Panc1 (cell line): ENCODE measurements around the gene SLC16A1.

Source experiments
- POLR2AphosphoS5 ChIP-seq: IDR thresholded peaks from 2 replicates; pipeline ENCODE4 v1.6.1; 2012; ENCODE audit warnings: mild to moderate bottlenecking, low read depth, low read length, moderate library complexity
- SIN3A ChIP-seq: IDR thresholded peaks from 2 replicates; pipeline ENCODE4 v1.6.1; 2012; ENCODE audit warnings: low read depth, mild to moderate bottlenecking, low read length, moderate library complexity, borderline replicate concordance; ENCODE audit not compliant: insufficient read depth
- TCF7L2 ChIP-seq: IDR thresholded peaks from 2 replicates; pipeline ENCODE4 v1.6.1; 2011; ENCODE audit warnings: mild to moderate bottlenecking, low read depth, low read length, inconsistent platforms
- TF ChIP-seq, protein P1 (sequence below): fragments of 450-650 bp; IDR thresholded peaks from 2 replicates; pipeline ENCODE4 v1.5.1; 2017; ENCODE audit warnings: mild to moderate bottlenecking
- TF ChIP-seq, protein P2 (sequence below), 2 experiments: IDR thresholded peaks; 2 replicates each; pipeline ENCODE4 v1.6.1; 2011 to 2012; ENCODE audit warnings: low read depth in 2 of 2, control low read depth in 1 of 2, low read length in 1 of 2, mild to moderate bottlenecking in 1 of 2, moderate library complexity in 1 of 2; ENCODE audit not compliant: insufficient read depth in 1 of 2

DNA sequence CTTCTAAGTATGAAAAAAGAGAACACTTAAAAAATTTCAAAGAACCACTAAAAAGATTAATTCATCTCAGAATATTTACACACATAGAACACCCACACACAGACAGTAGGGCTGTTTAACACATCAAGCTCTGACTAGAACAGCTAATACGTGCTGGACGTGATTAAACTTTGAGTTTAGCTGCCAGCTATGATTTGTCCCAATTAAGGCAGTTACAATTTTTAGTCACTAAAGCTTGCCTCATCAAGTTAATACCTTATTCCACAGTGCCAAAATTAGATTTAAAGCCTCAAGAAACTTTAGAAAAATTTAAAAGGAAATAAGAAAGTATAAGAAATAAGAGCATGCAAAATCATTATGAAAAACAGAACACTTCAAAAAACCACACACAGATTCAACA lies 18.9 kb downstream of the SLC16A1 start:
- TF ChIP-seq, protein P1, sequence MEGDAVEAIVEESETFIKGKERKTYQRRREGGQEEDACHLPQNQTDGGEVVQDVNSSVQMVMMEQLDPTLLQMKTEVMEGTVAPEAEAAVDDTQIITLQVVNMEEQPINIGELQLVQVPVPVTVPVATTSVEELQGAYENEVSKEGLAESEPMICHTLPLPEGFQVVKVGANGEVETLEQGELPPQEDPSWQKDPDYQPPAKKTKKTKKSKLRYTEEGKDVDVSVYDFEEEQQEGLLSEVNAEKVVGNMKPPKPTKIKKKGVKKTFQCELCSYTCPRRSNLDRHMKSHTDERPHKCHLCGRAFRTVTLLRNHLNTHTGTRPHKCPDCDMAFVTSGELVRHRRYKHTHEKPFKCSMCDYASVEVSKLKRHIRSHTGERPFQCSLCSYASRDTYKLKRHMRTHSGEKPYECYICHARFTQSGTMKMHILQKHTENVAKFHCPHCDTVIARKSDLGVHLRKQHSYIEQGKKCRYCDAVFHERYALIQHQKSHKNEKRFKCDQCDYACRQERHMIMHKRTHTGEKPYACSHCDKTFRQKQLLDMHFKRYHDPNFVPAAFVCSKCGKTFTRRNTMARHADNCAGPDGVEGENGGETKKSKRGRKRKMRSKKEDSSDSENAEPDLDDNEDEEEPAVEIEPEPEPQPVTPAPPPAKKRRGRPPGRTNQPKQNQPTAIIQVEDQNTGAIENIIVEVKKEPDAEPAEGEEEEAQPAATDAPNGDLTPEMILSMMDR, result no peak
- TF ChIP-seq POLR2AphosphoS5, result no peak
- TF ChIP-seq, protein P2, sequence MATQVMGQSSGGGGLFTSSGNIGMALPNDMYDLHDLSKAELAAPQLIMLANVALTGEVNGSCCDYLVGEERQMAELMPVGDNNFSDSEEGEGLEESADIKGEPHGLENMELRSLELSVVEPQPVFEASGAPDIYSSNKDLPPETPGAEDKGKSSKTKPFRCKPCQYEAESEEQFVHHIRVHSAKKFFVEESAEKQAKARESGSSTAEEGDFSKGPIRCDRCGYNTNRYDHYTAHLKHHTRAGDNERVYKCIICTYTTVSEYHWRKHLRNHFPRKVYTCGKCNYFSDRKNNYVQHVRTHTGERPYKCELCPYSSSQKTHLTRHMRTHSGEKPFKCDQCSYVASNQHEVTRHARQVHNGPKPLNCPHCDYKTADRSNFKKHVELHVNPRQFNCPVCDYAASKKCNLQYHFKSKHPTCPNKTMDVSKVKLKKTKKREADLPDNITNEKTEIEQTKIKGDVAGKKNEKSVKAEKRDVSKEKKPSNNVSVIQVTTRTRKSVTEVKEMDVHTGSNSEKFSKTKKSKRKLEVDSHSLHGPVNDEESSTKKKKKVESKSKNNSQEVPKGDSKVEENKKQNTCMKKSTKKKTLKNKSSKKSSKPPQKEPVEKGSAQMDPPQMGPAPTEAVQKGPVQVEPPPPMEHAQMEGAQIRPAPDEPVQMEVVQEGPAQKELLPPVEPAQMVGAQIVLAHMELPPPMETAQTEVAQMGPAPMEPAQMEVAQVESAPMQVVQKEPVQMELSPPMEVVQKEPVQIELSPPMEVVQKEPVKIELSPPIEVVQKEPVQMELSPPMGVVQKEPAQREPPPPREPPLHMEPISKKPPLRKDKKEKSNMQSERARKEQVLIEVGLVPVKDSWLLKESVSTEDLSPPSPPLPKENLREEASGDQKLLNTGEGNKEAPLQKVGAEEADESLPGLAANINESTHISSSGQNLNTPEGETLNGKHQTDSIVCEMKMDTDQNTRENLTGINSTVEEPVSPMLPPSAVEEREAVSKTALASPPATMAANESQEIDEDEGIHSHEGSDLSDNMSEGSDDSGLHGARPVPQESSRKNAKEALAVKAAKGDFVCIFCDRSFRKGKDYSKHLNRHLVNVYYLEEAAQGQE (IDR thresholded peaks at IDR 0.05; ENCODE audit: insufficient read depth in 1 of 2, low read depth in 2 of 2, low read length in 1 of 2), result no peak
- no peak for TF ChIP-seq SIN3A
- TF ChIP-seq TCF7L2, result no peak
